ENCODE measurements around the gene ADSS1.

Gene ADSS1

DNA sequence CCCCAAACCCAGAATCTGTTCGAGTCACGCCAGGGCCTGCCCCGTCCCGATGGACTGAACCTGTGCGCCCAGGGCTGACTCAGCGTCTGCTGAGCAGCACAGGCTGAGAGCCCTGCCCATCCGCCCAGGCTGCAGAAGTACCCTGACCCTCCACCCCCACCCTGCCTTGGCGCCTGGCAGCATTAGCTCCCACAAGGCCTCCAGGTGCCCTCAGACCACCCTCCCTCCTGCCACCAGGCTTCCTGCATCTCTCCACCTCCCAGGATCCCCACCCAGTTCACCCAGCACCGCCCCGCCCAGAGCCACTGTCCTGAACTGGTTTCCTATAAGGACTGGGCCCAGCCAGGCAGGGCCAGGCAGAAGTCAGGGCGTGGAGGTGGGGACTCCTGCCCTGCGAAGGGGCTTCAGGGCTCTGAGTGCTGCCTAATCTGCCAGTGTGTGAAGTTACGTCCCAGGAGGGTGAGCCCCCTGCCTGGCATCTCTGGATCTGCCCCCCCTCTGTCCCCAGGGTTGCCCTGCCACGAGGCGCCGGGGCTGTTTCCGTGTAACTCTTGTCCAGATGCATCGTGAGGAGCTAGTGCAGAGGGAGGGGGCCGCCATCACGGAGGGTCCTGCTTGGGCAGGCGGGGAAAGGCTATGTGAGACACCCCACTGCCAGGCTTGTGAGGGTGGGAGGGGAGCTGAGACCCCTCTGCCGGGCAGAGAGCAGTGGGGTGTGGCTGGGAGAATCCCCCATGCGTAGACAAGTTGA is 9.1 kb downstream of the ADSS1 start:
- TF ChIP-seq TAF1 (IDR thresholded peaks at IDR 0.05; ENCODE audit: low read depth) (no peak), FOXM1 (IDR thresholded peaks at IDR 0.05; ENCODE audit: borderline replicate concordance, low read depth) (no peak), EP300 (IDR thresholded peaks at IDR 0.05; ENCODE audit: borderline replicate concordance) (no peak)
- TF ChIP-seq, protein P1, sequence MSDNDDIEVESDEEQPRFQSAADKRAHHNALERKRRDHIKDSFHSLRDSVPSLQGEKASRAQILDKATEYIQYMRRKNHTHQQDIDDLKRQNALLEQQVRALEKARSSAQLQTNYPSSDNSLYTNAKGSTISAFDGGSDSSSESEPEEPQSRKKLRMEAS (IDR thresholded peaks at IDR 0.05) = no peak
- TF ChIP-seq, protein P2, sequence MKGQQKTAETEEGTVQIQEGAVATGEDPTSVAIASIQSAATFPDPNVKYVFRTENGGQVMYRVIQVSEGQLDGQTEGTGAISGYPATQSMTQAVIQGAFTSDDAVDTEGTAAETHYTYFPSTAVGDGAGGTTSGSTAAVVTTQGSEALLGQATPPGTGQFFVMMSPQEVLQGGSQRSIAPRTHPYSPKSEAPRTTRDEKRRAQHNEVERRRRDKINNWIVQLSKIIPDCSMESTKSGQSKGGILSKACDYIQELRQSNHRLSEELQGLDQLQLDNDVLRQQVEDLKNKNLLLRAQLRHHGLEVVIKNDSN (IDR thresholded peaks at IDR 0.05) = no peak

DNA sequence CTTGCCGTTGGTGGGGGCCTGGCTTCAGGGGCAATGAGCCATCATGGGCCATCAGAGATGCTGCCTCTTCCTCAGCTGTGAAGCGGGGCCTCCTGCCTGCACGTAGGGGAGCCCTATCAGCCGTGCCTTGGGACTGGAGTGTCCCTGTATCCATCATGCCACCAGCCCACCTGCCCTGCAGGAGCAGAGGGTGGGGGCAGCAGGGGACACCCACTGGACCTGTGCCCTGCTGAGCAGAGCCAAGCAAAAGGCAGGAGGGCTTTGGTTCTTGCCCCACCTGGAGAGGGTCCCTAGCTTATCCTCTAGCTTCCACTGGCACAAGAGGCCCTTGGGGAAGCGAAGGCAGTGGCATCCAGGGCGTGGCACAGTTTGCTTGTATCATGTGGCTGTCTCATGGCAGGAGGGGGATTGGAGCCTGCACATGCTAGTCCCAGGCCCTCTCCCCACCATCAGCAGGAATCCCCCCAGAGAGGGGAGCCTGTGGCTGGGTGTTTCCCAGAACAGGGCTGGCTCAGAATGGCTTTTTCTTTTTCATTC is 10.1 kb downstream of the ADSS1 start:
- TF ChIP-seq, protein P2 (IDR thresholded peaks at IDR 0.05) = no peak
- no peak for TF ChIP-seq CREB1 (IDR thresholded peaks at IDR 0.05; ENCODE audit: low read depth)
- no peak for TF ChIP-seq TAF1 (IDR thresholded peaks at IDR 0.05; ENCODE audit: low read depth)
- TF ChIP-seq RAD21 (IDR thresholded peaks at IDR 0.05; ENCODE audit: low read depth) = no peak
- TF ChIP-seq CEBPB (IDR thresholded peaks at IDR 0.05) = no peak
- TF ChIP-seq, protein P3, sequence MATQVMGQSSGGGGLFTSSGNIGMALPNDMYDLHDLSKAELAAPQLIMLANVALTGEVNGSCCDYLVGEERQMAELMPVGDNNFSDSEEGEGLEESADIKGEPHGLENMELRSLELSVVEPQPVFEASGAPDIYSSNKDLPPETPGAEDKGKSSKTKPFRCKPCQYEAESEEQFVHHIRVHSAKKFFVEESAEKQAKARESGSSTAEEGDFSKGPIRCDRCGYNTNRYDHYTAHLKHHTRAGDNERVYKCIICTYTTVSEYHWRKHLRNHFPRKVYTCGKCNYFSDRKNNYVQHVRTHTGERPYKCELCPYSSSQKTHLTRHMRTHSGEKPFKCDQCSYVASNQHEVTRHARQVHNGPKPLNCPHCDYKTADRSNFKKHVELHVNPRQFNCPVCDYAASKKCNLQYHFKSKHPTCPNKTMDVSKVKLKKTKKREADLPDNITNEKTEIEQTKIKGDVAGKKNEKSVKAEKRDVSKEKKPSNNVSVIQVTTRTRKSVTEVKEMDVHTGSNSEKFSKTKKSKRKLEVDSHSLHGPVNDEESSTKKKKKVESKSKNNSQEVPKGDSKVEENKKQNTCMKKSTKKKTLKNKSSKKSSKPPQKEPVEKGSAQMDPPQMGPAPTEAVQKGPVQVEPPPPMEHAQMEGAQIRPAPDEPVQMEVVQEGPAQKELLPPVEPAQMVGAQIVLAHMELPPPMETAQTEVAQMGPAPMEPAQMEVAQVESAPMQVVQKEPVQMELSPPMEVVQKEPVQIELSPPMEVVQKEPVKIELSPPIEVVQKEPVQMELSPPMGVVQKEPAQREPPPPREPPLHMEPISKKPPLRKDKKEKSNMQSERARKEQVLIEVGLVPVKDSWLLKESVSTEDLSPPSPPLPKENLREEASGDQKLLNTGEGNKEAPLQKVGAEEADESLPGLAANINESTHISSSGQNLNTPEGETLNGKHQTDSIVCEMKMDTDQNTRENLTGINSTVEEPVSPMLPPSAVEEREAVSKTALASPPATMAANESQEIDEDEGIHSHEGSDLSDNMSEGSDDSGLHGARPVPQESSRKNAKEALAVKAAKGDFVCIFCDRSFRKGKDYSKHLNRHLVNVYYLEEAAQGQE (IDR thresholded peaks at IDR 0.05; ENCODE audit: low read depth) = no peak
- TF ChIP-seq TEAD4 (IDR thresholded peaks at IDR 0.05) = no peak
- TF ChIP-seq NFIC (IDR thresholded peaks at IDR 0.05) = no peak
- no peak for TF ChIP-seq TCF12 (IDR thresholded peaks at IDR 0.05; ENCODE audit: low read depth)
- TF ChIP-seq, protein P1 (IDR thresholded peaks at IDR 0.05) = no peak
- no peak for TF ChIP-seq YY1 (IDR thresholded peaks at IDR 0.05; ENCODE audit: low read depth)

DNA sequence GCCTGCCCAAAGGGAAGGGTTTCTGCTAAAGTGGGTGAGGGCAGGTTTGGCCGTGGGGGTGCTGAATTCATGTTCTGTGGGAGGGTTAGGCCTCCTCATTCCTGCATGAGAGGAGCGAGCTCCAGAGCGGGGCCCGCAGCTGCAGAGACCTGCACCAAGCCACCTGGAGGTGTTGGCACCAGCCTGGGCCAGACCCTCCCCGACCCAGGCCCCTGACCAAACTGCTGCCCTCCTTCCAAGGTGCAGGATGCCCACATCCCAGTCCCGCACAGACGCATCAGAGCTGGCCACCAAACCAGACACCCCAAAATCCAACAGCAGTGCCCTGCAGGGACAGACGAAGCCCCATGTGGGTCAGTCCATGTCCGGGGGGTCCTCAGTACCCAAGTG is 10.6 kb downstream of the ADSS1 start:
- TF ChIP-seq, protein P1 (IDR thresholded peaks at IDR 0.05) = no peak
- TF ChIP-seq TAF1 (IDR thresholded peaks at IDR 0.05; ENCODE audit: low read depth) (no peak), CEBPB (IDR thresholded peaks at IDR 0.05) (no peak), NFIC (IDR thresholded peaks at IDR 0.05) (no peak), EP300 (IDR thresholded peaks at IDR 0.05; ENCODE audit: borderline replicate concordance) (no peak), YY1 (IDR thresholded peaks at IDR 0.05; ENCODE audit: low read depth) (no peak), TEAD4 (IDR thresholded peaks at IDR 0.05) (no peak), FOXM1 (IDR thresholded peaks at IDR 0.05; ENCODE audit: borderline replicate concordance, low read depth) (no peak), ZBTB7A (IDR thresholded peaks at IDR 0.05; ENCODE audit: low read depth) (no peak), CREB1 (IDR thresholded peaks at IDR 0.05; ENCODE audit: low read depth) (no peak), TCF12 (IDR thresholded peaks at IDR 0.05; ENCODE audit: low read depth) (no peak), EGR1 (IDR thresholded peaks at IDR 0.05) (no peak), RAD21 (IDR thresholded peaks at IDR 0.05; ENCODE audit: low read depth) (no peak)
- TF ChIP-seq, protein P3 (IDR thresholded peaks at IDR 0.05; ENCODE audit: low read depth) = no peak
- TF ChIP-seq, protein P2 (IDR thresholded peaks at IDR 0.05) = no peak

DNA sequence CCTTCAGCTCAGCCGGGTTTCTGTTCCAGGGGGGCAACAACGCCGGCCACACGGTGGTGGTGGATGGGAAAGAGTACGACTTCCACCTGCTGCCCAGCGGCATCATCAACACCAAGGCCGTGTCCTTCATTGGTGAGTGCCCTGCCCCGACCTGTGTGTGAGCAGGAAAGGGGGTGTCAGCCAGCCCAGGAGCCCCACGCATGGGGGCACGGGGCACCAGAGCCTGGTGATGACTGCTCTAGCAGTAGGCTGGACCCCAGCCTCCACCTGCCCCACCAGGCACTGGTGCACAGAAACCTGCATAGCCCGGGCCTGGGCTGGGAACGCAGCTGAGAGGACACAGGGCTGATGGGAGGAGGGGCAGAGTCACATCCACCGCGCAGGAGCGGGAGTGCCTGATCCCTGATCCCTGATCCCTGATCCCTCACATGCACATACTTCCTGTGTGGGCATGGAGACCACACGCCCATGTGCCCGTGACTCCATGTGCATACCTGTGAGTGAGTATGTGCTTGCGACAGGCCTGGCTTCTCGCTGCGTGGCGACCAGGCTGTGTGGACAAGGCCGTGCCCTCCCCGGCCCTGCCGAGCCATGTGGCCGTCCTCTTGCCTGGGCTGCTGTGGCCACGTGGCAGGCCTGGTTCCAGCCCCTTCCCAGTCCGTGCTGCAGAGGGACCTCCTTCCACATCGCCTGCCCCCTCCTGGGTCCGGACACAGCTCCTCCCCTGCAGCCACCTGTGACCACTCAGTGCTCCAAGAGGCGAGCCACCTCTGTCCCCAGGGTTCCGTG is 11.2 kb downstream of the ADSS1 start:
- TF ChIP-seq, protein P1 (IDR thresholded peaks at IDR 0.05) = no peak
- TF ChIP-seq TEAD4 (IDR thresholded peaks at IDR 0.05) (no peak), CREB1 (IDR thresholded peaks at IDR 0.05; ENCODE audit: low read depth) (no peak), TAF1 (IDR thresholded peaks at IDR 0.05; ENCODE audit: low read depth) (no peak), ZBTB7A (IDR thresholded peaks at IDR 0.05; ENCODE audit: low read depth) (no peak), FOXM1 (IDR thresholded peaks at IDR 0.05; ENCODE audit: borderline replicate concordance, low read depth) (no peak), RAD21 (IDR thresholded peaks at IDR 0.05; ENCODE audit: low read depth) (no peak), CEBPB (IDR thresholded peaks at IDR 0.05) (no peak), EP300 (IDR thresholded peaks at IDR 0.05; ENCODE audit: borderline replicate concordance) (no peak), NFIC (IDR thresholded peaks at IDR 0.05) (no peak), EGR1 (IDR thresholded peaks at IDR 0.05) (no peak), YY1 (IDR thresholded peaks at IDR 0.05; ENCODE audit: low read depth) (no peak)
- TF ChIP-seq, protein P3 (IDR thresholded peaks at IDR 0.05; ENCODE audit: low read depth) = no peak
